SKM-1 treated with dmso at 0.1 percent for 144 hours (cell line): ENCODE results near the gene UAP1.

Source experiments
- DNase-seq: peaks from one replicate; lab custom pipeline; 2025; ENCODE audit not compliant: unreplicated experiment; lab: John Stamatoyannopoulos, UW

The UAP1 gene

DNA sequence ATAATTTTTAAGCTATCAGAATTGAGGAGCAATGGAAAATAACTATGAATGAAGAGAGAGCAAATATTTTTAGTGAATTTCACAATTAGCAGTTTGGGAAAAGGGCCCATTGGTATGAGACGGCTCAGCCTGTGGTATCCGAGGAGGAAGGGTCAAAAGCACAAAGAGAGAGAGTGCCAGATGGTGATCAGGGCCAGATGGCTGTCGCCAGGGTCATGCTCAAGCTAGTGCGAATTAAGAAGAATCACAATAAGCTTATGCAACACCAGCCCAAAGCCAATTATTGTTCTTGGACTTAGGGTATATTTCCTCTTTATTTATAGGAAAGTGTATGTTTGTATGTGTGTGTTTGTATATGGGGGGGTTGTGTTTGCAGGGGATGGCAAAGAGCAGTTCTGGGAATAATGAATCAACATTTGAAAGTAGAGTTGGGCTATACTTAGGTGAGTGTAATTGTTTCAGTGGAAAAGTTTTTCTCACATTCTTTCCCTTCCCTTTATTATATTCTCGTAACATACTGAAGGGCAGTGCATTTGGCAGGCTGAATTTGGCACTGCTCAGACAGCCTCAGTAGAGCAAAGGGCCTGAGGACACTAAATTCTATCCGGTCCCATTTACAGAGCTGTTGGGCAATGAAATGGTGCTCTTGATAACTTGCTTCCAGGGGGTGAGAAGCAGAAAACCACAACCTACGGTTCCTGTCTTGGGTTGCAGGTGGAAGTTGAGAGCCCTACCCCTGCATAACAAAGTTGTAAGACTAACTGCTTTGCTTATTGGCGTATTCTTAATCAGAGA is 51.3 kb downstream of the UAP1 start:
- DNase-seq: no peak

GRCh38 chr1:162616848-162617247 is 55.3 kb downstream of the UAP1 start:
- DNase-seq: no peak

GRCh38 chr1:162617513-162617912 is 56.0 kb downstream of the UAP1 start:
- no peak for DNase-seq

DNA sequence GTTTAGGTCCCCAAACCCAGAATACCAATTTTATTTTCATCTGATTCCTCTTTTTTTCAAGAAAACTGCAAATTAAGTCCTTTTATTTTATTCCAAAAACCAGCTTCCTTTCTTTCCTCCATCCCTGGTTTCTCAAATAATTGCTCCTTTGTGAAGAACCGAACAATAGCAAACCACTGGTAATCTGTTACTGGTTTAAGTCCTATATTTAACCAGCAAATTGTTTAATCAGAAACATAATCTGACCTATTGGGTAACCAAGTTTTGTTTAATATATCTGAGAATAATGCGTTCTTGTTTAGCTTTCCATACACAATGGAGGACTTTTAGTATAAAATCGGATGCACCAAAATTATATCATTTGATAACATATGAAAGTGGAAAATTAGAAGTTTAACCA is 57.6 kb downstream of the UAP1 start:
- no peak for DNase-seq

GRCh38 chr1:162621256-162621655 is 59.7 kb downstream of the UAP1 start:
- DNase-seq: no peak

DNA sequence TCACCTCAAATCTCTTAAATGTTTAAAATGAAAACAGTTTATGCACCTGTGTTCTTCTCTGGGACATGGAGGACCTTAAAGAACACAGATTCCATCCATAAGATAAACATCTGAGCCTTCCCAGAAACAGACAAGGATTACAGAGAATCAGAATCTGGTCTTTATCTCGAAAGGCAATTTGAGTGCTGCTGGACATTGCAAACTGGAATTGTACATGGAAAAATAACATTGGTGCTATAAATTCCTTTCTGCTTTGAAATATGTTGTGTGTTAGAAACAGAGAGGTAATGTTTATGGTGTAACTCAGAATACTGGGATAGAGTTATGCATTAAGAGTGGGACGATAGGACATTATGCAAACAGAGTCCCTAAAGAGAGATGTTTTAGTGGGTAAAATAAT is 64.2 kb downstream of the UAP1 start:
- no peak for DNase-seq

DNA sequence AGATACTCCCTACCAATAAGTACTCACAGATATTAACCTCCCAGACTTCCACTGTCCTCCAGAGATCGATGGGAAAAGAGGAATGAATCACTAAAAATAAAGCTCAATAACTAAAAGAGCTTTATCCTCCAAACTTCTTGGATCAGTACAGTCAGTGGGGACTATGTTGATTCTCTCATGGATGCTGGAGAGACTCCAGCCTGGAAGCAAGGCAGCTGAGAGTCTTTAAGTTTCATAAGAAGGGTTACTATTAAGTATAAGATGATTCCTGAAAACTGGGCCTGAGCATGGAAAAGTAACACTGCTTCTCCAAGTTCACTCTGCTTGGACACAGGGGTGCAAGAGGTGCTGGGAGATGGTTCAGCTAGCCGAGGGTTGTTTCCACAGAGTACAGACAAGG is 64.6 kb downstream of the UAP1 start:
- DNase-seq: no peak

- DNase-seq: no peak
These were observed 65.2 kb downstream of the UAP1 start for GRCh38 chr1:162626761-162627160.

DNA sequence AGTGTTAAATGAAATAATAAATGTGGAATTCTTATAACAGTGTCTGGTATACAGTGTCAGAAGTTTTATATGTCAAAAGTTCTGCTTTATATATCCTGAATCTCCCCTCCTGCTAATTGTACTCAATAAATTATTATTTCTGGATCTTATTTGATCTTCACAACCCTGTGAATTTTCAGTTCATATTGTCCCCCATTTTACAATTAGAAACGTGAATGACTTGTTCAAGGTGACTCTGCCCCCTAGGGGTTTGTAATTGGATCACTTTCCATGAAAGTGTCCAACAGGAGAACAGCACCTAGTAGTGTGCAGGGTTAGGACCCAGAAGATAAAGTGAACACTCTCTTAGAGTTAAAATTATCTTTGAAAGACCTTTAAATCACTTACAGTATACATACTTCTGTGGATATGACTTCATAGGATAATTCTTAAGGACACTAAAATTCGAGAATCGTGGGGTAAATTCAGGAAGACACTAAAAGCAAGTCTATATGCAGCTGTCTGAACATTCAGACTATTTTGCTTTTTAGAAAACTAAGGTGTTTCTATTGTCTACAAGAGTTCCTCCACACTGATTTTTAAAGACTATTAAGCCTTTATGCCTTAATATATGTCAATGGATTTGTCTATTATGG is 66.3 kb downstream of the UAP1 start:
- peak; percentile 31 for DNase-seq

DNA sequence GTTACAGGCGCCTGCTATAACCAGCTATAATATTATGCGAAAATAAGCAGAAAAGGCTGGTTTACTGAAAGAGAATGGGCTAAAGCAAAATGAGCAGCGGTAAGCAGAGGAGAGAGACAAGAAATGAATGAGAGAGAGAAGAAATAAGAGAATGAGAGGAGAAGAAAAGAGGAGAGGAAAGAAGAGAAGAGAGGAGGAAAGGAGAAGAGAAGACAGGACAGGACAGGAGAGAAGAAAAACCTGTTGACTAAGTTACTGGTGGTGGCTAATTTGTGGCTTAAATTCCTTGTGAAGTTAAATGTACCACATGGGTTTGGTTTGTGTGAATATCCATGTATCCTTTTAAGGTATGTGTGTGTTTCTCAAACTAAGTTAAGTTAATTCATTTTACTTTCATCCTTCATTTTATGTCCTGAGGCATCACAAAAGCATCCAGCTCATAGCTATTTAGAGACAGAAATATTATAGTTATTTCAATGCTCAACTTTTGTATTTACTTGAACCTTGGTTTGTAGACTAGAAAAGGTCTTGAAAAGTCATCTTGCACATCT is 67.6 kb downstream of the UAP1 start:
- DNase-seq: no peak

GRCh38 chr1:162629651-162630050 is 68.1 kb downstream of the UAP1 start:
- DNase-seq: no peak

GRCh38 chr1:162631546-162632191 is 70.1 kb downstream of the UAP1 start:
- no peak for DNase-seq

DNA sequence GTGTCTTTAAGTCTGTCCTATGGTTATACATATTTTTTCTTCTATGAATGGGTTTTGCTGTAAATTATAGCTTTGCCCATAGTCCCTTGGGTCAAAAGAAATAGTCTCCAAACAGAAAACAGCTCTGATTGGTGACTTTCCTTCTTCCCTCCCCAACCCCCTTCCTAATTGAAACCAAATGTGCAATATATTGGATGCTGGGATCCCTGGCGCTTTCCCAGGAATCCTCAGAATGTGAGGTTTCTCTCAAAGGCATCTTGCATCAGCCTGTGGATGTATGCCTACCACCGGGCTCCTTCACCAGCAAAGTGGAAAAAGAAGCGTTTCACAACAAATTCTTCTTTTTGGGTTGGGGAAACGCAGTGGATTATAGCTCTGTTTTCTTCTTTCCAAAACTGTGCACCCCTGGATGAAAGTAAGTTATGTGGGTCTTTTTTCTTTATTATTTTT is 70.7 kb downstream of the UAP1 start, which contains the start of gene DDR2:
Gene DDR2, plus strand, starts transcription at position 248 of the 450 bp plus-strand sequence. CDS start 86,600 bp downstream, outside the sequence.
- no peak for DNase-seq

- no peak for DNase-seq
These were observed 71.2 kb downstream of the UAP1 start for GRCh38 chr1:162632698-162633080.

DNA sequence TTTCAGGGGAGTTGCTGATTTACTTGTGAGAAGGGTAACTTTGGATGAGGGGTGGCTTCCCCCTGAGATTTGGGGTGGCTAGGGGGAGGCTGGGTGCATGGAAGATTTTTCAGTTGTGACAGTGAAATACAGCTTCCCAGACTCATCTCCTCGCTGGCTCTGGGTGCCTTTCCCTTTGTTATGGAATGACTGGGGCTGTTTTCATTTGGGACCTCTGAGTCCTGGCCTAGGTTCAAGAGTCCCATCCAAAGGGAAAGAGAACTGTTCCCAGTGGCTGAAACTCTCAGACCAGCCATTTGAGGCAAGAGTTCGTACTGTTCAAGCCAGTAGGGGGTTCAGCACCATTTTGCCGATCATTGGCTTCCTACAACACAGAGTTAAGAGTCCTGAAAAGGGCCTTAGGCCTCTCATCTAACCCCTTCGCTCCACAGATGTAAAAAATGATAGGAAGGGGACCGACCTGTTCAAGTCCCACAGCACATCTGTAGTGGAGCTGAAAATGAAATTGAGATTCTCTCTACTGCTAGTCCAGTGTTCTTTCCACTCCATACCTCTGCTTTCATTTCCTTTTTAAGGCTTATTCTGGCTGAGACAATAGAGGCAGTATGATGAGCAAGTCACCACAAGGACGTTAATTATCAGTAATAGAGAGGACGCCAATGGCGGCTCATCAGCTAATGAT is 71.7 kb downstream of the UAP1 start:
- no peak for DNase-seq

DNA sequence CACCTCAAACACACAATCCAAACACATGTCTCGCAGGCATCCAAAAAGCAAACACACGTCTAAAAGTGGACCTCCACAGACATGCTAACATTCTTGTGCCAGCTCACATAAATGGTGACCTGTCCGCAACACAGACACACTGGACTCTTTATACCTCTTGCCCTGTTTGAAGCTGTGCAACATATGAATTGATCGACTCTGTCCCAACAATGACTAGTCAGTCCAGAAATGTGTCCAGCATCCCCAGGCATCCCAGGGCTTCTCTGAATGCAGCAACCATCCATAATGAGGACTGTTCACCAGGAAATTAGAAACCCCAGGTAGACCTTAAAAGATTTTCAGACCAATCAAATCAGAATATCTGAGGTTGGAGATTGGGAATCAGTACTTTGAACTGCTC is 73.9 kb downstream of the UAP1 start:
- DNase-seq: no peak

GRCh38 chr1:162639718-162640117 is 78.2 kb downstream of the UAP1 start:
- no peak for DNase-seq

- DNase-seq: no peak
These were observed 79.6 kb downstream of the UAP1 start for GRCh38 chr1:162641114-162641513.

- no peak for DNase-seq
These were observed 83.4 kb downstream of the UAP1 start for GRCh38 chr1:162644986-162645314.

DNA sequence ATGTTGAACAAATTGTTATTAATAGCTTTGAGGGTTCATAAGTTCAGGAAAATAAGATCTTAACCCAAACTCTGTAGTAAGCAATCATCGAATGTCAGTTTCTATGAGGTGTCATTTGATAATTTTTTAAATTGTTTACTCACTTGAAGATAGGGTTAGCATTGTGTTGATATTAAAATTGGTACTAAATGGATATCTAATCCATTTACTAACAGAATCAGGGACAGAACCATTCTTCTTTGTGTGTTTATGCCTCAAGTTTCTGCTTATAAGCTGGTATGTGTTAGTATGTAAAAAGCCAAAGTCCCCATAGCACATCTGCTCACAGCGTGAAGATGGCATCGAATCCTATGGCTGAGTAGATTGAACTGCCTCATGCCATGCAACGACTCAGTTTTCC is 84.1 kb downstream of the UAP1 start:
- no peak for DNase-seq

GRCh38 chr1:162649583-162649982 is 88.1 kb downstream of the UAP1 start:
- no peak for DNase-seq
